HEK293T (cell line): Measurements from ENCODE around the gene DENND11.

Experiments
- CTCF ChIA-PET: fragments of 350-600 bp; formaldehyde crosslinking; extraction: SDS; loops from one replicate; lab custom pipeline; 2021; ENCODE audit warnings: antibody characterized with exemption, inconsistent platforms; lab: Yijun Ruan, JAX
- POLR2A ChIA-PET: fragments of 350-600 bp; formaldehyde crosslinking; extraction: SDS; loops from one replicate; lab custom pipeline; 2020; ENCODE audit warnings: antibody characterized with exemption, inconsistent platforms; lab: Yijun Ruan, JAX
- DNase-seq: peaks from one replicate; pipeline ENCODE4 v3.0.0; 2012; ENCODE audit warnings: mixed read lengths; ENCODE audit errors: extremely low spot score
- ARNT ChIP-seq: fragments of 450-650 bp; IDR thresholded peaks from 2 replicates; pipeline ENCODE4 v1.6.1; 2017; ENCODE audit warnings: mild to moderate bottlenecking
- BHLHE40 ChIP-seq: fragments of 450-650 bp; IDR thresholded peaks from 2 replicates; pipeline ENCODE4 v1.6.1; 2016; ENCODE audit warnings: mild to moderate bottlenecking, moderate library complexity, borderline replicate concordance
- ELF4 ChIP-seq: fragments of 450-650 bp; IDR thresholded peaks from 2 replicates; pipeline ENCODE4 v1.6.1; 2017; ENCODE audit warnings: antibody characterized with exemption
- FOXA1 ChIP-seq: fragments of 450-650 bp; IDR thresholded peaks from 2 replicates; pipeline ENCODE4 v1.6.1; 2016; ENCODE audit warnings: mild to moderate bottlenecking
- FOXK2 ChIP-seq: fragments of 450-650 bp; IDR thresholded peaks from 2 replicates; pipeline ENCODE4 v1.6.1; 2016; ENCODE audit warnings: mild to moderate bottlenecking
- FOXM1 ChIP-seq: fragments of 450-650 bp; IDR thresholded peaks from 2 replicates; pipeline ENCODE4 v1.6.1; 2017; ENCODE audit warnings: mild to moderate bottlenecking, borderline replicate concordance
- HDGF ChIP-seq: fragments of 450-650 bp; IDR thresholded peaks from 2 replicates; pipeline ENCODE4 v1.6.1; 2017; ENCODE audit warnings: antibody characterized with exemption, borderline replicate concordance
- LEF1 ChIP-seq: fragments of 450-650 bp; IDR thresholded peaks from 2 replicates; pipeline ENCODE4 v1.6.1; 2017; ENCODE audit warnings: mild to moderate bottlenecking, borderline replicate concordance
- NFRKB ChIP-seq: fragments of 450-650 bp; IDR thresholded peaks from 2 replicates; pipeline ENCODE4 v1.6.1; 2016; ENCODE audit warnings: mild to moderate bottlenecking, moderate library complexity
- PKNOX1 ChIP-seq: fragments of 450-650 bp; IDR thresholded peaks from 2 replicates; pipeline ENCODE4 v1.6.1; 2016
- SUZ12 ChIP-seq: fragments of 450-650 bp; IDR thresholded peaks from 2 replicates; pipeline ENCODE4 v1.6.1; 2016; ENCODE audit warnings: mild to moderate bottlenecking
- TARDBP ChIP-seq: fragments of 450-650 bp; IDR thresholded peaks from 2 replicates; pipeline ENCODE4 v1.6.1; 2016
- ZNF384 ChIP-seq: fragments of 450-650 bp; IDR thresholded peaks from 2 replicates; pipeline ENCODE4 v1.6.1; 2016

Gene DENND11

GRCh38 chr7:141654551-141654950, 47.4 kb downstream of the DENND11 start:
- ChIA-PET CTCF (interaction anchor here (0.6 to 2.3 kb wide), 14 partner anchors 9 to 640 kb away, joined by 3 to 18 read pairs (median 4); partner anchors contain the start of genes DENND11, MRPS33 and SSBP1), POLR2A (interaction anchor here (1.9 kb wide), 1 partner anchor 83 kb away, joined by 18 read pairs; the partner anchor contains the start of gene SSBP1)
- DNase-seq, result peak; percentile 83
- TF ChIP-seq FOXA1 (no peak), ARNT (no peak), FOXM1 (no peak), PKNOX1 (no peak), ELF4 (no peak)

GRCh38 chr7:141652691-141653090, 49.3 kb downstream of the DENND11 start:
- no peak for TF ChIP-seq TARDBP
- no peak for TF ChIP-seq FOXK2
- no peak for TF ChIP-seq ZNF384
- no peak for TF ChIP-seq ARNT
- no peak for TF ChIP-seq SUZ12
- no peak for TF ChIP-seq ELF4
- no peak for TF ChIP-seq BHLHE40
- TF ChIP-seq NFRKB, result no peak
- TF ChIP-seq FOXM1, result no peak
- no peak for TF ChIP-seq HDGF
- no peak for TF ChIP-seq LEF1
- no peak for DNase-seq
- POLR2A ChIA-PET, result interaction anchor here (1.2 kb wide), 1 partner anchor 85 kb away, joined by 3 read pairs; the partner anchor contains the start of gene SSBP1
- CTCF ChIA-PET, result interaction anchor here (0.7 to 1.0 kb wide), 2 partner anchors 15 to 1816 kb away, joined by 3 read pairs; no protein-coding TSS in a partner anchor
